HG03135 (cell line): ENCODE data around the gene GABARAPL2.
A peak's percentile ranks its signal among the peaks of the same experiment; 100 is the strongest.
"Not testable (repeated sequence)": the region's sequence is repeated elsewhere in the genome, so short reads cannot be mapped to it uniquely, and the experiment has no call there.

Experiments
- ATAC-seq: cut with Tn5 transposase; IDR thresholded peaks from one replicate; pipeline ENCODE4 v1.9.1; 2021; ENCODE audit warnings: mild to moderate bottlenecking, moderate library complexity; ENCODE audit not compliant: unreplicated experiment

Gene GABARAPL2

GRCh38 chr16:75566040-75566757, at the start of gene GABARAPL2:
TSS of gene GABARAPL2 (plus strand) at chr16:75566379. CDS start at chr16:75566487, 108 bp downstream.
- ATAC-seq = peak; percentile 77

GRCh38 chr16:75519175-75519574, 47.0 kb upstream of the GABARAPL2 start:
- ATAC-seq = no peak

- no peak for ATAC-seq
These were observed 40.0 kb upstream of the GABARAPL2 start for GRCh38 chr16:75526032-75526790.

DNA sequence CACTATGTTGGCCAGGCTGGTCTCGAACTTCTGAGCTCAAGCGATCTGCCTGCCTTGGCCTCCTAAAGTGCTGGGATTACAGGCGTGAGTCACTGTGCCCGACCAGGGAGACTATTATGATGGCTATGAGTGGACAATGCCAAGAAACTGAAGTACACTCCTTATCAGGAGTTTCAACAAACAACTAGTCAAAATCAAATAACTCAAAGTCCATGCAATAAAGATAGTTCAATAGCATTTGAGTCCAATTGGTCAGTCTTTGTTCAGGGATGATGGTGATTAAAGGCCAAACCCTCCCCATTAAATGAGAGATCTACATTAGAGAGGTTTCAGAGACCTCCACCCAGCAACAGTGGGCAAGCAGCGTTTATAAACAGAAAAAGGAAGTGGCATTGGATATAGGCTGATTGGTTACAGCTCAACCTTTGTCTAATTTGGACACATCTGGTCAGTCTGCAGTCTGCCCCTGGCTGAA, 38.3 kb upstream of the GABARAPL2 start:
- ATAC-seq = no peak

DNA sequence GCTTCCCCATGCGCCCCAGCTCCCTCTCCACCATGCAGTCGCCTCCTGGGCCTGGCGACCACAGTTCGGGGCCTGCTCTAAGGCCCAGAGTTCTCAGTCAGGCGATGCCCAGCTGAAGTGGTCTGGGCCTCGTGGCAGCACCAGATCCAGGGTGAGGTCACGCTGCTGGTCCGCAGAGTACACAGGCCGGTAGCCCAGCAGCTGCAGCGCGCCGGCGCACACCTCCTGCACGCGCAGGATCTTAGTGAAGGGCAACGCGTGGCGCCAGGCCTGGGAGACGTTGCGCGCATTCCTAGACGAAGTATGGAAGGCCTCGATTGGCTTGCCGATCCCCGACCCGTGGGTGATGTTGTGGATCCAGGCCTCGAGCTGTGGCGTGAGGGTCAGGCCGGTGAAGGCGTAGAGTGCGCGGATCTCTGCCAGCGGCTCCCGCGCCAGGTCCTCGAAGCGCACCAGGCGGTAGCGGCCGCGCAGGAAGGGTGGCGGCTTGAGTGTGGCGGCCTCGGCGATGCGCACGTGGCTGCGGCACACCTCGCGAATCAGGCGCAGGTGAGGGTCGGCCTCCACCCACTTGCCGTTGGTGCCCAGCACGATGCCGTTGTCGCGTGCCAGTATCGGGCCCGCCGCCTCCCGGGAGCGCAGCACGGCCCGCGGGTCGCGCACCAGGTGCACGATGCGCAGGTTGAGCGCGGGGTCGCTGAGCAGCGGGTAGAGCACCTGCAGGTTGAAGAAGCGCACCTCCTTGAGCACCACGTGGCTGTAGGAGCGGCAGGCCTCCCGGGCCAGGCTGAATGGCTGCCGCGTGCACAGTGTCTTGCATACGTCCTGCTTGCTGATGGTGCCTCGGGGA, 36.9 kb upstream of the GABARAPL2 start:
- no peak for ATAC-seq

- ATAC-seq = no peak
These were observed 36.2 kb upstream of the GABARAPL2 start for GRCh38 chr16:75529959-75530358.

DNA sequence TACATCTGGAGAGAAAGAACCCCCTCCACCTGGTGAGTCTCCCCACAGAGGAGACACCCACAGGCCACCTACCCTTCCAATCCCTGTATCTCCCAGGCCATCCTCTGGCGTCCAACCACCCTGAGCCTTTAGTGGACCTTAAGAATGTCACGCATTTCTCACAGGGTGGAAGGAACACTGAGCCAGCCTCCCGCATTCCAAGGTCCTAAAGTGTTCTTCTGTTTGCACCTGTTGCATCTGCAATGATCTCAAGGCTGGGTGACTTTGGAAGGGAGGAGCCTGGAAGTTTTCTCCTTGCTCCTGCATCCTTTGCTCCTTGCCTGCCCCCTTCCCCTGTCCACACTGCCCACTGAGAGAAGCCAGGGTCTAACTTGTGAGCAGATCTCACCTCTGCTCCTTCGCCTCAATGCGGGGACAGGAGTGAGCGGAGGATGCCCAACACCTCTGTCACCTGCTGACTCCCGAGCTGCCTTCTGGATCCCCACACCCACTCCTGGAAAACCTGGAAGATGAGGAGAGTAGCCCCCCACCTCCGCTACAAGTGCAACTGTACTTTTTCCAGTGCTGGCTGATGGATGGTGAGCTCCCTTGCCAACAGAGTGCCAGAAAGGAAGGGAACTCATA, 33.9 kb upstream of the GABARAPL2 start:
- no peak for ATAC-seq

GRCh38 chr16:75532791-75533190, 33.4 kb upstream of the GABARAPL2 start:
- no peak for ATAC-seq

DNA sequence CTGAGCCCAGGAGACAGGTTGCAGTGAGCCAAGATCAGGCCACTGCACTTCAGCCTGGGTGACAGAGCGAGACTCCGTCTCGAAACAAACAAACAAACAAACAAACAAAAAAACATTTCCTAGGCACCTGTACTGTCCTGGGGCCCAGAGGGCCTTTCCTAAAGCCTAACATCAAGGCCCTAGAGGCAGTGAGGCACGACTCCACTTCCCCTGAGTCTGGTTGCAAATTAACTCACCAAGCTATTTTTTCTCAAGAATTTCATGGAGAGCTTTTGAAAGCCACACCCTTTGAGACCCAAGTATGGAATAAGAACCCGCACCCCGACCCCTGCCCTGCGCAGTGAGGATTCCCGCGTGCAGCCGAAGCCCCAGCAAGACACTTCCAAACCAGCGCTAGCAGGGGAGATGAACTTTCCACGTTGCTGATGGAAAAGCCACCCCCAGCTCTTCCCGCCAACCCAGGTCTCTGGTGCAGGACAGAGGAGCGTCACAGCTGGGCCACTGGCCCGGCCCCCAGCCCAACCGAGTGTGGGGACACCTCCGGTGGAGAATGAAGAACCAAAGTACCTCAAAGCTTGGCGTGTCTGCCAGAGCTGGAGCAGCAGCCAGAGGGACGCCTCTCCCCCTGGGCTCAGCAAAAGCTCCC, 31.5 kb upstream of the GABARAPL2 start:
- ATAC-seq = no peak

DNA sequence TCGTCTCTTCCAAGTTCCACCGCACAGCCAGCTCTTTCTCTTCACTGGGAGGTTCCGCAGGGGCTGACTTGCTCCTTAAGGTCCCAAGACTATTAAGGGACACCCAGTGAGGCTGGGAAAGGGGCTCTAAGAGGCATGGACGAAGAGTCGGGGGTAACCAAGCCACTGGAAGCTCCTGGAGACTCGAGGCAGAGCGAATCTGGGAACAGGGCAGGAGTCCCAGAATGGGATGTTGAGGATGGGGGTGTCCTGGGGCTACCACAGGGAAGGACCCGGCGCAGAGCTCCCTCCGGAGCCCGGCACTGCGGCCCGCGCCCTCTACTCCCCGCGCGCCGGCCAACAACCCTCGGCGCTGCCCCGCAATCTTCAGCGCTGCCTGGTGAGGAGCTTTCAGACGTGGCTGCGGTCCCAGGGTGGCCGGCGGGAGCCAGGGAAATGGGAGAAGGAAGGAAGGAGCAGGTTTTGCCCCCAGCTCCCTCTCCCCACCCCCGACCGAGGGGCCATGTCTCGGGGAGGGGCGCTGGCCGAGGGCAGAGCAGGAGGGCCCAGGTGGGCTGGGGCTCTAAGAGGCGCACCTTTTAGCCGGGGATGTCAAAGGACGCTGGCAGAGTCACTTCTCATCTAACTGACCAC, 30.9 kb upstream of the GABARAPL2 start:
- ATAC-seq = no peak

GRCh38 chr16:75535901-75536300, 30.3 kb upstream of the GABARAPL2 start, which contains the start of gene CHST5:
TSS of gene CHST5 (minus strand) at chr16:75536108. CDS start at chr16:75530384, 5,724 bp downstream.
- ATAC-seq = no peak

GRCh38 chr16:75537776-75538175, 28.4 kb upstream of the GABARAPL2 start:
- ATAC-seq = no peak

- not testable (repeated sequence) for ATAC-seq
These were observed 27.2 kb upstream of the GABARAPL2 start for GRCh38 chr16:75538882-75539565.

- ATAC-seq = no peak
These were observed 24.9 kb upstream of the GABARAPL2 start for GRCh38 chr16:75541236-75541635.

- not testable (repeated sequence) for ATAC-seq
These were observed 23.7 kb upstream of the GABARAPL2 start for GRCh38 chr16:75542462-75542861.

GRCh38 chr16:75545879-75546278, 20.3 kb upstream of the GABARAPL2 start:
- not testable (repeated sequence) for ATAC-seq

DNA sequence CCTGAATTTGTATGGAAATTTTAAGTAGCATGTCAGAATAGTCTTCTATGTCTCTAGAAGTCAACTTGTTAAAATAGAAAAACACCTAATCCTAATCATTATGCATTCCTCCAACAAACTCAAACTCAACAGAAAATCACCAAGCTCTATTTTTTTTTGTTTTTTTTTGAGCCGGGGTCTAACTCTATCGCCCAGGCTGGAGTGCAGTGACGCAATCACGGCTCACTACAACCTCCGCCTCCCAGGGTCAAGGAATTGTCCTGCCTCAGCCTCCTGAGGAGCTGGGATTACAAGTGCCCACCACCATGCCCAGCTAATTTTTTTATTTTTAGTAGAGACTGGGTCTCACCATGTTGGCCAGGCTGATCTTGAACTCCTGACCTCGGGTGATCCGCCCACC, 19.9 kb upstream of the GABARAPL2 start:
- no peak for ATAC-seq

- ATAC-seq = not testable (repeated sequence)
These were observed 17.7 kb upstream of the GABARAPL2 start for GRCh38 chr16:75548456-75548855.

- peak; percentile 68 for ATAC-seq
These were observed 15.9 kb upstream of the GABARAPL2 start for GRCh38 chr16:75550211-75550662.
